BLaER1 (cell line): Measurements from ENCODE around the gene PRKN.

ENCODE experiments used
- H3K27ac ChIP-seq: shearing (Covaris generic); formaldehyde crosslinking; 2 replicates; pipeline ENCODE4 v1.8.1; 2022
- H3K27me3 ChIP-seq: shearing (Covaris generic); formaldehyde crosslinking; 2 replicates; pipeline ENCODE4 v1.8.1; 2022
- H3K36me3 ChIP-seq: shearing (Covaris generic); formaldehyde crosslinking; 2 replicates; pipeline ENCODE4 v1.8.1; 2022
- H3K4me1 ChIP-seq: shearing (Covaris generic); formaldehyde crosslinking; 2 replicates; pipeline ENCODE4 v1.8.1; 2022
- H3K4me2 ChIP-seq: shearing (Covaris generic); formaldehyde crosslinking; 2 replicates; pipeline ENCODE4 v1.8.1; 2022
- H3K4me3 ChIP-seq: shearing (Covaris generic); formaldehyde crosslinking; 2 replicates; pipeline ENCODE4 v1.8.1; 2022
- H3K9ac ChIP-seq: shearing (Covaris generic); formaldehyde crosslinking; 2 replicates; pipeline ENCODE4 v1.8.1; 2022
- H3K9me3 ChIP-seq: shearing (Covaris generic); formaldehyde crosslinking; 2 replicates; pipeline ENCODE4 v1.8.1; 2022
- H4K20me1 ChIP-seq: shearing (Covaris generic); formaldehyde crosslinking; 2 replicates; pipeline ENCODE4 v1.8.1; 2022
- Cebpa-rat ChIP-seq: shearing (Covaris generic); IDR thresholded peaks from 2 replicates; pipeline ENCODE4 v1.8.1; 2022

The PRKN gene

DNA sequence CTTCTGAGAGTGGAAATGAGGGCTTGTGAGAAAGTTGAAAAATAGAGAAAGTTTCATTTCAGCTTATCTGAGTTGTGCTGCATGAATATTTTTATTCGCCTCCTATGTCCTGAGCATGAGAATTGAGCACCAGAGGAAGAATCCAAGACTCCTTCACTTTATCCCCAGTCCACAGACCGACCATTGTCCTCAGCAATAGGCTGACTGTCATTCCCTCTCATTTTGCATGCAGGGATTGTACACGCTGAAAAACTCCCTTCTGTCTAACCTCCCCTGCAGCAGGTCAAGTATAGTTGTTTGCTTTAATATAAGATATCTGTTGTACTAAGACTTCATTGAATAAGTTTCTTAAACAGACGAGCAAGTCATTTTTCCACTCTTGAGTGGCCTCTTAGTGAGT, 437.6 kb downstream of the PRKN start:
- H4K20me1 ChIP-seq = no peaks in the 10 kb centered on the region
- H3K4me1 ChIP-seq = no peaks in the 10 kb centered on the region
- no peak for TF ChIP-seq Cebpa-rat
- H3K9me3 ChIP-seq = no peaks in the 10 kb centered on the region
- H3K36me3 ChIP-seq = no peaks in the 10 kb centered on the region
- no peaks in the 10 kb centered on the region for H3K27me3 ChIP-seq
- no peak overlapping the region for H3K9ac ChIP-seq
- H3K4me3 ChIP-seq = no peak overlapping the region
- no peak overlapping the region for H3K4me2 ChIP-seq
- no peak overlapping the region for H3K27ac ChIP-seq

- H3K27me3 ChIP-seq = no peaks in the 10 kb centered on the region
- TF ChIP-seq Cebpa-rat = no peak
- H3K9ac ChIP-seq = no peak overlapping the region
- H3K27ac ChIP-seq = no peak overlapping the region
- H3K4me3 ChIP-seq = no peak overlapping the region
- no peak overlapping the region for H3K4me2 ChIP-seq
- no peaks in the 10 kb centered on the region for H4K20me1 ChIP-seq
- H3K9me3 ChIP-seq = no peaks in the 10 kb centered on the region
- H3K36me3 ChIP-seq = no peaks in the 10 kb centered on the region
- no peaks in the 10 kb centered on the region for H3K4me1 ChIP-seq
Observed at GRCh38 chr6:162273986-162274385, 453.6 kb downstream of the PRKN start.

DNA sequence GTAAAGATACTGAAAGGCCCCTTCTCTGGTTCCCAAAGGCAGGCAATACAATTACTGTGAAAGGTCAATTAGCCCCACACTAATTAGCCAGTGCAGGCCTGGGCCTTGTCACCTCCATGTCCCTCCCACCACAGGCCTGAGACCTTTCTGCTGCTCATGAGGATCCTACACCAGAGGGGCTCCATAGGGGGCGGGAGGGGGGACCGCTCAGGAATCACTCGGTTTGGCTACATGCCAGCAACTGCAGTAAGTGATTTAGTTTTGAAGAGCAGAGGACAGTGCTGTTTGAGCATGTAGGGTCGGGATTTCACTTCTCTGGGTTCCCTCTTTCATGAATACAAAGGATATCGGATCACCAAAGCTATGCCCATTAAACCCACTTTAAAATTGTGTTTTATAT, 455.6 kb downstream of the PRKN start:
- H3K4me1 ChIP-seq = no peaks in the 10 kb centered on the region
- H3K36me3 ChIP-seq = no peaks in the 10 kb centered on the region
- H3K27me3 ChIP-seq = no peaks in the 10 kb centered on the region
- no peak for TF ChIP-seq Cebpa-rat
- no peaks in the 10 kb centered on the region for H4K20me1 ChIP-seq
- H3K4me2 ChIP-seq = no peak overlapping the region
- H3K27ac ChIP-seq = no peak overlapping the region
- H3K9me3 ChIP-seq = no peaks in the 10 kb centered on the region
- no peak overlapping the region for H3K9ac ChIP-seq
- no peak overlapping the region for H3K4me3 ChIP-seq

- TF ChIP-seq Cebpa-rat = no peak
- Histone ChIP-seq H3K27ac (no peak overlapping the region), H4K20me1 (no peaks in the 10 kb centered on the region), H3K4me2 (no peak overlapping the region), H3K4me3 (no peak overlapping the region), H3K9me3 (no peaks in the 10 kb centered on the region), H3K4me1 (no peaks in the 10 kb centered on the region), H3K36me3 (no peaks in the 10 kb centered on the region), H3K27me3 (no peaks in the 10 kb centered on the region), H3K9ac (no peak overlapping the region)
Observed at GRCh38 chr6:162270966-162271365, 456.6 kb downstream of the PRKN start.

- H3K4me1 ChIP-seq = no peaks in the 10 kb centered on the region
- no peak overlapping the region for H3K4me3 ChIP-seq
- no peak overlapping the region for H3K27ac ChIP-seq
- H3K27me3 ChIP-seq = no peaks in the 10 kb centered on the region
- no peak overlapping the region for H3K9ac ChIP-seq
- no peaks in the 10 kb centered on the region for H4K20me1 ChIP-seq
- H3K36me3 ChIP-seq = no peaks in the 10 kb centered on the region
- no peak overlapping the region for H3K4me2 ChIP-seq
- TF ChIP-seq Cebpa-rat = no peak
- H3K9me3 ChIP-seq = no peaks in the 10 kb centered on the region
Observed at GRCh38 chr6:162267641-162268040, 459.9 kb downstream of the PRKN start.

DNA sequence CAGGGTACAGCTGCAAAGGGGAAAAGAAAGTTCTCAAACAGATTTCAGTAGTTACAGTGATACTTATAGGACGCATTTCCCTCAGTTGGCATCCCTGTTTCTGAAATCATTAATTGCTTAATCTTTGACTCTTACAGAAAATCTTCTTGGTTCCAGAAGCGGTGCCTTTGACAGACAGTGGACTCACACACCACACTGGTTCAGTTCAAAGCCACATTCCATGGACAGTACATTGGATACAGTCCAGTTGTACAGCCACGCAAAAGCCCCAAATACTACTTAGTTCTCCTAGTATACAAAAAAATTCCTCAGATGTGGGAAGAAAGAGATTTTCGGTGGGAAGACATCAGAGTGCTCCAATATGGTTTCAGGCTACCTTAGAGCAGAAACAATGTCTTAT, 460.4 kb downstream of the PRKN start:
- no peak overlapping the region for H3K9ac ChIP-seq
- H3K9me3 ChIP-seq = no peaks in the 10 kb centered on the region
- TF ChIP-seq Cebpa-rat = no peak
- no peaks in the 10 kb centered on the region for H4K20me1 ChIP-seq
- H3K4me1 ChIP-seq = no peaks in the 10 kb centered on the region
- no peak overlapping the region for H3K4me2 ChIP-seq
- no peak overlapping the region for H3K4me3 ChIP-seq
- H3K27ac ChIP-seq = no peak overlapping the region
- H3K36me3 ChIP-seq = no peaks in the 10 kb centered on the region
- H3K27me3 ChIP-seq = no peaks in the 10 kb centered on the region

DNA sequence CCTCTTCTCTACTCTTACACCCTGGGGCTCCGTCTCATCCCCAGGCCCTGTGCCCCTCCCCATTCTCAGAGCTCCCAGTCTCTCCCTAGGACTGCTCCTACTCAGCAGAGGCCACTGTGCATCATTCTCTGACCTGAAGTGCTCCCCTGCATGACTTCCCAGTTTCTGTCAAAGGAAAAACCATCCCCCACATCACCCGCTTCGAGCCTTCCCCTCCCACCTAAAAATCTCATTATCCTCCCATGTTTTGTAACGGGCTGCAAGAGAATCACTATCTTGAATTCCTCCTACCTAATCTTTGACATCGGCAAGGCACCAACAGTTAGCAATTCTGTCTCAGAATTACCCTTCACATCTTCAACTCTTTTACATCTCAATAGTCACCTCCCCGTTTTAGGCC, 463.0 kb downstream of the PRKN start:
- Histone ChIP-seq H3K4me2 (no peak overlapping the region), H4K20me1 (no peaks in the 10 kb centered on the region), H3K9ac (no peak overlapping the region), H3K27ac (no peak overlapping the region), H3K4me1 (no peaks in the 10 kb centered on the region), H3K4me3 (no peak overlapping the region), H3K36me3 (no peaks in the 10 kb centered on the region), H3K9me3 (no peaks in the 10 kb centered on the region), H3K27me3 (no peaks in the 10 kb centered on the region)
- no peak for TF ChIP-seq Cebpa-rat

- Histone ChIP-seq H4K20me1 (no peaks in the 10 kb centered on the region), H3K36me3 (no peaks in the 10 kb centered on the region), H3K4me1 (no peaks in the 10 kb centered on the region), H3K4me3 (no peak overlapping the region), H3K27ac (no peak overlapping the region), H3K9ac (no peak overlapping the region), H3K27me3 (no peaks in the 10 kb centered on the region), H3K9me3 (no peaks in the 10 kb centered on the region), H3K4me2 (no peak overlapping the region)
- TF ChIP-seq Cebpa-rat = no peak
Observed at GRCh38 chr6:162262466-162263196, 464.9 kb downstream of the PRKN start.

DNA sequence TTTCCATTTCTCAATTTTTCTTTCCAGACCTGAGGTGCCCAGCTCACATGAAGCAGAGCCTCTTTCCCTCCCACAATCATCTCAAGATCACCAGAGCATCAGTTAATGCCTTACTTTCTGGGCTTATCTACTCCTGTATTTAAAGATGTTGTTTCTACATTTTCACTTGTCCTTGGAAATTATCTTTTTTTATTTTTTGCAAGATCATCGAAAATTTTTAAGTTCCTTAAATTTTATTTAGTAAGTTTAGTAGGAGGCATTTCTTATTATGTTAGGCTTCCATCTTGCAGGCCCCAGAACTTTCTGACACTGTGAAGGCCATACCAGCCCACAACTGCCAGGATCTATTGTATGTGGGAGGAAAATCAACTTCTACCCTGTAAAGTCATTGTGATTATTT, 466.0 kb downstream of the PRKN start:
- H3K4me2 ChIP-seq = no peak overlapping the region
- no peaks in the 10 kb centered on the region for H3K36me3 ChIP-seq
- H3K9me3 ChIP-seq = no peaks in the 10 kb centered on the region
- H3K4me1 ChIP-seq = no peaks in the 10 kb centered on the region
- H4K20me1 ChIP-seq = no peaks in the 10 kb centered on the region
- no peak for TF ChIP-seq Cebpa-rat
- no peaks in the 10 kb centered on the region for H3K27me3 ChIP-seq
- H3K9ac ChIP-seq = no peak overlapping the region
- no peak overlapping the region for H3K27ac ChIP-seq
- H3K4me3 ChIP-seq = no peak overlapping the region

- Histone ChIP-seq H3K9ac (no peak overlapping the region), H3K4me2 (no peak overlapping the region), H3K36me3 (no peaks in the 10 kb centered on the region), H3K4me1 (no peaks in the 10 kb centered on the region), H3K4me3 (no peak overlapping the region), H3K27ac (no peak overlapping the region), H4K20me1 (no peaks in the 10 kb centered on the region), H3K27me3 (no peaks in the 10 kb centered on the region), H3K9me3 (no peaks in the 10 kb centered on the region)
- no peak for TF ChIP-seq Cebpa-rat
Observed at GRCh38 chr6:162260027-162260426, 467.5 kb downstream of the PRKN start.

DNA sequence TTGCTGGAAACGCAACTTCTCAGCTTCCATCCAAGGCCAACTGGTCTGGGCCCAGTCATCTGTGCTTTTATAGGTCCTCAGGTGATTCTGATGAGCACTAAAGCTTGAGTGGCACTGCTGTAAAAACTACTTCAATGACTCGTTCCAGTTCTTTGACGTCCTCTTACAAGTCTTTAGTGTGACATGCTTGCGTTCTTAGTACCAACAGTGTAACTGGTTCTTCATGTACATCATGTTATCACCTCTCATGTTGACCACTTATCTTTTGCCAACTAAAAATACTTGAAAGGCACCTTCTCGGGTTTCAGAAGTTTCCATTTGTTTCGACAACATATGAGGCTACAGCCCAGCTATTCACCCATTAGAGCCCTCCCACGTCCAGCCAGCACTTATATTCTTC, 468.9 kb downstream of the PRKN start:
- Histone ChIP-seq H4K20me1 (no peaks in the 10 kb centered on the region), H3K36me3 (no peaks in the 10 kb centered on the region), H3K27me3 (no peaks in the 10 kb centered on the region), H3K9ac (no peak overlapping the region), H3K4me1 (no peaks in the 10 kb centered on the region), H3K27ac (no peak overlapping the region), H3K4me2 (no peak overlapping the region), H3K9me3 (no peaks in the 10 kb centered on the region), H3K4me3 (no peak overlapping the region)
- no peak for TF ChIP-seq Cebpa-rat
